HG03280 (cell line): ENCODE results near the gene TMEM229A.
"Not testable (repeated sequence)": the region's sequence is repeated elsewhere in the genome, so short reads cannot be mapped to it uniquely, and the experiment has no call there.

Experiments used
- ATAC-seq: cut with Tn5 transposase; IDR thresholded peaks from one replicate; pipeline ENCODE4 v1.9.1; 2021; ENCODE audit warnings: mild to moderate bottlenecking, moderate library complexity; ENCODE audit not compliant: unreplicated experiment

Gene TMEM229A

DNA sequence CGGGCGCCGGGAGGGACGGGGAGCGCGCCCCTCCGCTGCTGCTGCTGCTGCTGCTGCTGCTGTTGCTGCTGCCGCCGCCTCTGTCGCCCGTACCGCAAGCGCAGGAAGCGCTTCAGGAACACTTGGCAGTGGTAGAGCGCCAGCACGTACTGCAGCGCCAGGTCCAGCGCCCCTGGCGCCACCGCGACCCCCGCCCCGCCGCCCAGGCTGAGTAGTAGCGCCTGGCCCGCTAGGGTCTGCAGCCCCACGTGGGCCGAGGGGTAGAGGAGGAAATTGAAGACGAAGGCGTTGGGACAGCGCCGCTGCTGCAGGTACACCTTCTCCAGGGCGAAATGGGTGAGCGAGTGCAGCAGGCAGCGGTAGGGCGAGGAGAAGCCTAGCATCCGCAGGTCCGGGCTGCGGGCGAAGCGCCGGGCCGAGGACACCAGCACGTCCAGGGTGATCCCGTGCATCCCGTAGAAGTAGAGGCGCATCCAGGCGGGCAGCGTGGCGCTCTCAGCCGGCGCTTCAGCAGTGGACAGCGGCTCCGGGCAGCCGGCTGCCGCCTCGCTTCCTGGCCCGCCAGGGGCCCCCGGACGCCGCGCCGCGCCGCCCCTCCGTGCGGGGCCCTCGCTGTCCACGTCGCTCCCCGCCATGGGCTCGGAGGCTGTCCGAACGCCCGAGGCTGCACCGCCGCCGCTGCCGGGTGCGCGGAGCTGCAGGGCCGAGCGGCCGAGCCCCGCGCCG lies at the start of gene TMEM229A:
Gene TMEM229A, minus strand, starts transcription at position 699 of the 726 bp plus-strand sequence. Its CDS starts 64 bp downstream, at position 635.
- no peak for ATAC-seq

DNA sequence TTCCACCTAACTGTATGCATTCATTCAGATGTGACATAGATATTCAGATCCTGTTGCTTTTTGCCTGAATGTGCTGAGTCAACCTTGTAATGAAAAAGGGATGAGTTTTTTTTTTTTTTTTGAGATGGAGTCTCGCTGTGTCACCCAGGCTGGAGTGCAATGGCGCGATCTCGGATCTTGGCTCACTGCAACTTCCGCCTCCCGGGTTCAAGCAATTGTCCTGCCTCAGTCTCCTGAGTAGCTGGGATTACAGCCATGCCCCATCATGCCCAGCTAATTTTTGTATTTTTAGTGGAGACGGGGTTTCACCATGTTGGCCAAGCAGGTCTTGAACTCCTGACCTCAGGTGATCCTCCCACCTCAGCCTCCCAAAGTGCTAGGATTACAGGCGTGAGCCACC lies 49.4 kb upstream of the TMEM229A start:
- not testable (repeated sequence) for ATAC-seq

DNA sequence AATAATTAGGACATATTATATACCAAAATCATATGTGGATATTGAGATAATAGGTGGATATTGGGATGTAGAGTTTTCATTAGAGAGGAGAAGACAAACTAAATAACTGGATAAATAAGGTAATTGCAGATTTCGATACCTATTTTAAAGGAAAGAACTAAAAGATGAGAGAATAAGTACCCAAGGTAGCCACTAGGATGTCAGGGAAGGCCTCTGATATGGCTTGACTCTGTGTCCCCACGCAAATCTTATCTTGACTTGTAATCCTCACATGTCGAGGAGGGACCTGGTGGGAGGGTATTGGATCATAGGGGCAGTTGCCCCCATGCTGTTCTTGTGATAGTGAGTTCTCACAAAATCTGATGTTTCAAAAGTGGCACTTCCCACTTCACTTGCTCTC lies 44.7 kb upstream of the TMEM229A start:
- ATAC-seq: no peak

DNA sequence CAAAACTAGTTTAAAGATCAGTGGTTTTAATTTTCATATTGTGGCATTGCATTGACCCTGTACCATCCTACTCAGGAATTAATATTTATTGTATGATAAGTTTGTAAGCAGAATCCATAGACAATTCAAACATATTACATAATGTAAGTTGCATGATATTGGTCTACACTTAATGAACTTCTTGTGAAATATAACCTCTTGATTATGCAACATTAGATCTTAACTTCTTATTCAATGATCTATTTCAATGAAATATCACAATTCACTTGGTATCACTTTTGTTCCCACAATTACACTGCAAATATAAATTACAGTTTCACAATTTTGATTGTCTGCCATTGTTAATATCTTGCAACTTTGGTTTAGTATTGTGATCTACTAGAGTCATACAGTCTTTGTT lies 44.0 kb upstream of the TMEM229A start:
- no peak for ATAC-seq

DNA sequence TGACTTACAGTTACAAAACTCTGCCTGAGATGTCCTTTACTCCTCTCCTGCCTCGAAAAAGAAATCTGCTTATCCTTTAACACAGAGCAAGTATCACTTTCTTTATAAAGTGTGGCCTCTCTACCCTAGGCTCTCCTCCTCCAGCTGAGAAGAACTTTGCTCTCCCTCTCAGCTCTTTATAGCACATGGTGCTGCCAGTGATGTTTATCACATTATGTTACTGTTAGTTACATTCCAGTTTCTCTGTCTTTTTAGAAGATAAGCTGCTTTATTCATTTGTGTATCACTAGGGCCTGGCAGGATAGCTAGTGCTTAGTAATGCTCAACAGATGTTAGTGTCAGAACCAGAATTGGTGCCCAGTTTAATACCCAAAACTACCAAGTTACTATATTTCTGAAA lies 41.1 kb upstream of the TMEM229A start:
- ATAC-seq: no peak

DNA sequence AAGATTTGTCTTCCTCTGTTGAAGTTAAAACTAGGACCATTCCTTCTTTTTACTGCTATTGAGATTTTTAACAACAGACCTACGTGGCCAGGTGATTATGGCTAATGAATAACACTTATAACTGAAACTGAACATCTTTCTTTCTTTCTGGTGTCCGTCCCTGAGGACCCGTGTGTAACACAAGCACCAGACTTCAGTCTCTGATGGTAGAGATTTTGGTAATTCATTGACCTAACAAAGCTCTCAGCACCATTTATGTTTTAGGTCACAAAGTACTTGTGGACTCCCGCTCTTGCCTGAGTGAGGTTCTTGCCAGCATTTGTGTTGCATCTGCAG lies 40.4 kb upstream of the TMEM229A start:
- ATAC-seq: no peak

DNA sequence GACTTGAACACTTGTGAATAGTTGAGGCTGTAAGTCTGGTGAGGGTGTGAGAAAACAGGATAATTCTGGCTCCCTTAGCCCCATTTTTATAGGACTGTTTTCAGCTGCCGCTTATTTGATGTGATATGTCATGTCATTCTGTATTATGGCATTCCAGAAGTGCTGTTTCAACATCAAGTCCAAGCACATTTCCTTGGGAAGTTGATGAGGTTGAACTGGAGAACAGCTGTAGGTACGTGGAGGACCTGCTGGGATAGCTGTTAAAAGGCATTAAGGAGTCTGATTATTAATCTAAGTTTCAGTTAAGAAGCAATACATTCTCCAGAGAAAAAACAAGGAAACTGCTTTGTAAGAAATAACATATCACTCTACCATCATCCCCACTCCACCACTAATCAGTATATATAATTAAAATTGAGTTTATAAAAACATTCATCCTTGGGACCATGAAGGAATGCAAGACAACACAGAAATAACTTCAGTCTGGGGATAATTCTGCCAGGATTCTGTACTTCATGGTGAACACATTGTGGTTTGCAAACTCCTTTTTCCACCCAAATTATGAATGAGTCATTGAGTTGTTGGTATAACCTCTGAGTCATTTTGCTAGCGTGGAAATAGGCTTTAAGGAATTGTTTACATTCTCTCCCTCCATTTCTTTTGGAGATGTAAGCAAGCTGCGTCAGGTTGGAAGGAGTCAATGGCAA lies 39.9 kb upstream of the TMEM229A start:
- ATAC-seq: no peak

DNA sequence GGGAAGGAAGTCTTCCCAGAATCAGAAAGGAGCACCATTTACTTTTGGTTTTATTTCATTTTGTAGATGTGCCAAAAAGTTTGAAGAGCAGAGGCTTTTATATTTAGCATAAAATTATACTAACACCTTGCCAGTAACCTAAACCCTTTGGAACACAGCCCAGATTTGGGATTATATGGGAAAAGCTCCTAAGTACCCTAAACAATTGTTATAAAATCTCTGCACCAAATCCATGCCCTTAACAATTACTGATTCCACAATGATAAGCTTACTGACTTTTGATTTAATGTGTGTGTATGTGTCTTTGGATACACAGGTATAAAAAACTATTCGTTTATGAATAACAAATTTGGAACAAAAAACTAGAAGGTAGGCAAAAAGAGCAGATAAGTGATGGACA lies 39.0 kb upstream of the TMEM229A start:
- no peak for ATAC-seq

DNA sequence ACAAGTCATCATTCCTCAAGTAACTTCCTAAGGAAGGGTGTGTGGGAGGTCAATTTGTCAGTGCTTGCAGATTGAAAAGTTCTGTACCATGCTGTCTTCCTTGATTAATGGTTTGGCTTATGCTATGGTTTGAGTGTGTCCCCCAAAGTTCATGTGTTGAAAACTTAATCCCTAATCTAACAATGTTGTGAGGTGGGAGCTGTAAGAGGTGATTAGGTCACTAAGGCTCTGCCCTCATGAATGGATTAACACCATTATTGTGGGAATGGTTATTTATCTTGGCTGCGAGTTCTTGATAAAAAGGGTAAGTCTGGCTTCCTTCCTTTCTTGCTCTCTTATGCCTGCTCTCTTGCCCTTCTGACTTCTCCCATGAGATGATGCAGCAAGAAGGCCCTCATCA lies 29.3 kb upstream of the TMEM229A start:
- no peak for ATAC-seq

DNA sequence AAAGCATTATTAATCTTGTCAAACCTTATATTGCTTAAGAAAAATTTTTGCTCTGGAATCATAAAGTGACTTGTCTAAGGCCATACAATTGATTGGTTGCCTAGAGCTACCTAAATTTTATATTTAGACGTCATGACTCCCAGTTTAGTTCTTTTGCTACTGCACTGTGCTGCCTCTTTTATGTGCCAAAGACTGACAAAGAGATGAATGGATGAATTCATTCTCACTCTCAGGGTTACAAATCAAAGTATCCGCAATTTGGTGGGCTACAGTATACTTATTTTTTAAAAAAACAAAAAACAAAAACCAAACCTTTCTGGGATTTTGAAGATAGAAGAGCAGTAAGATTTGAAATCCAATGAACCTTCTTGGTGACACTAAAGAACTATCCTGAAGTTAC lies 27.7 kb upstream of the TMEM229A start:
- no peak for ATAC-seq

DNA sequence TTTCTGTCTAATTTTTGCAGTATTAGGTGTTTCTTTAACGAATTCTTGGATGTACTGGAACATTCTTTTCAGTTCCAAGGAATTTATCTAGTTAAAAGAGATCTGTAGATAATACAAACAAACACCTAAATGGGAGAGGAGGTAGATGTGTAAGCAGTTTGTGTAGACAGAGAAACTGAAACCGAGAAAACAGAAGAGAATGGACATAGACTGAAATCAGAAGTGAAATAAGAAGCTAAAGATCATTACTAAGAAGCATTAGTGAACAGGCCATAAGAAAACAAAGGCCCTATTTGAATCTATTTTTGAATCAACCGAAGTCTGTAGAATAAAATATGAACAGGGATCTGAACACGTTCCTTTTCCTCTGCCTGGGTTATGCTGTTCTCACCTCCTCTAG lies 26.5 kb upstream of the TMEM229A start:
- peak; percentile 100 for ATAC-seq

DNA sequence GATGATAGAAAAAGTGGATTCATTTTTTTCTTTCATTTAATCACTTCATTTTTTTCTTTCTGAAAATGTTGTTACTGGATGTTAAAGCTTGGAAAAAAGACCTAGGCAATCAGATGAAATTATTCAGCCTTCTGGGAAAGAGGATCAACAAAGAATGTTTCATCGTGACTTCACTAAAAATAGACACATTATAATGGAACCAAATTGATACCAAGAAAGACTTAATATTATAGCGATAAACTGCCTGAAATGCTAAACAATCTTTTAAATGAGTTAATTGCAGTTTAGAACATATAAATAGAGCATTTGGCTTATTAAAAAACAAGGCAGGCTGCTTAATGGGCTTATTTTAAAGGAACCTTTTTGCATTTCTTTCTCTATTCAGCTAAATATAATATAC lies 25.6 kb upstream of the TMEM229A start:
- no peak for ATAC-seq

DNA sequence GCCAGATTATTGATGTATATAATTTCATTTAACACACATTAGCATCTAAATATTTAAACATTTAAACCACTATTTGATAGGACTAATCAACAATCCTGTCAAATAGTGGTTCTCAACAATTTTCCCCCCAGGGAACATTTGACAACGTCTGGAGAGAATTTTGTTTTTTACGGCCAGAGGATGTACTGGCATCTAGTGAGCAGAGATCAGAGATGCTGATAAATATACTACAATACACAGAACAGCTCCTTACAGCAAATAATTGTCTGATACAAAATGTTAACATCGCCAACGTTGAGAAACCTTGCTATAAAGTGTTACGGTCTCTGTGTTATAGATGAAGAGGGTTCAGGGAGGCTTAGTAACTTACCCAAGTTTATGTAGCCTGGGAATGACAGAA lies 25.0 kb upstream of the TMEM229A start:
- no peak for ATAC-seq

DNA sequence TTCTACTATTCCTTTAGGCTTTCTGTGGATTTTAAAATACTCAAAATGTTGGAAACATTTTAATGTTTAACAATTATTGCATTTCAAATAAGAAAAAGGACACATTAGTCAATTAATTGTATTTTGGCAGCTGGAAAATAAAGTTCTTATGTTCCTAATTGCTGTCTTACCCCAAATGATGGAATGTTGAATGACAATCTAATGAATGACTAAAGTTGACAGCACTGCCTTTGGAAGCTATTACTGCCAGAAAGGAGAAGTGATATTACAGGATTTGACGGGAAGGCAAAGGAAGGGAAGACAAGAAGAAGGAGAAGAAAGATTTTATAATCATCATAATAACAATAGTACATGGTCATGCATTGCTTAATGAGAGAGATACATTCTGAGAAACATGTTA lies 23.4 kb upstream of the TMEM229A start:
- ATAC-seq: no peak

DNA sequence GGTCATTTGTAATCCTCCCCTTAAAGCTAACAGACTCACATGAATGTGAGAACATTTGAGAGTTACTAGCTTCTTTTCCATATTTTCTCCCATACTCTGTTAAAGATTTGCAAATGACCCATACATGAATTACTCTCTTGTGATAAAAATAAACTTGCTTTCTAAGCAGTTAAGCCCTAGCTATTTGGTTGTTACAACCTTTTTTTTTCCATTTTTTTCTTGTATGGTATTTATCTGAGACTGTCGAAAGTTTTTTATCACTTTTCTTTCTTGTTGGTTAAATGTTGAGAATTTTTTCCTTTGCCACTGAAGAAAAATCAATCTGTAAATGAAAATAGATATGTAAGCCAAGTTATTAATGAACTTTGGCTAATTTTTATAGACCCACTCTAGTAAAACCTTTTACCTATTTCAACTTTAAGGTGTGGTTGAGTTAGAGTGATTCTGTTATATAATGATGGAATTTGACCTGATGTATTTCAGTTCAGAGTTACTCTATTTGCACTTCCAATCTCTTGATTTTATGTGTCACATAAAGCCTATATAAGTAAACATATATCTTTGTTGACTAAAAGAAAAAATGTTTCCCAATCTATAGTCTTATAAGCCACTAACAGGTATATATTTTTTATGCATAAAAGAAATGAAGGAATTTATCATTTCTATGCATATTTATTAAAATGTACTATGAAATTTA lies 19.0 kb upstream of the TMEM229A start:
- no peak for ATAC-seq

DNA sequence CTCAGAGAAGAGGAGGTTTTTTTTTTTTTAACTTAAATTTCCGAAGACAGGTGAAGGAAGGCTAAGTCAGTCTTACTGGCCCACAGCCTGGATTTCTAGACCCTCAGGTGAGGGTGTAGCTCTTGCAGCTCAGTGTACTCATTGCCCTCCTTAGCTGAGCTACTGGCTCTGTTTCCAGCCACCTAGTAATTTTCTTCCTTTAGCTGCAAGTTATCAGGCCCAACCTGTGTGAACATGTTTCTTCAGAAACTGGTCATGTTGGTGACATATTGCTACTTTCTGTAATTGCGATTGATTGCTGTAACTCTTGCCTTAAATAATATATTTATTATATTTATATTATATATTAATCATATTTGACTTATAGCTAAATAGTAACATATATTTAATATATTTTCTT lies 10.0 kb upstream of the TMEM229A start:
- ATAC-seq: no peak

DNA sequence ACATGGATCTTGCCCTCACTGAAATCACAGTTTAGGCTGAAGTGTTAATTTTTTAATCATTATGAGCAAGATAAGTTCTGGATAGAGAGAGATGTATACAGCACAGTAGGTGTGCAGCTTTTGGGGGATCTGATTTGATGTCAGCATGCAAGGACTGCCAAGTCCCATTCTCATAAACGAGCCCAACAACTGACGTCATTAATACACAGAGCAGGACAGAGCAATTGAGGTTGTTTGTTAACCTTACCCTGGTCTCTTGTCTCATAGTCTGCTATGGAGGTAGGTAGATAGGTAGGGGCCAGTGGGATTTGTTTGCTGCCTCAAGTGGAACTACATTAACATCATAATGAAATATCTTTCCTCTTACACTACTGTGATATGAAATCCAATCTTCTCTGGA lies 8.6 kb upstream of the TMEM229A start:
- ATAC-seq: no peak

DNA sequence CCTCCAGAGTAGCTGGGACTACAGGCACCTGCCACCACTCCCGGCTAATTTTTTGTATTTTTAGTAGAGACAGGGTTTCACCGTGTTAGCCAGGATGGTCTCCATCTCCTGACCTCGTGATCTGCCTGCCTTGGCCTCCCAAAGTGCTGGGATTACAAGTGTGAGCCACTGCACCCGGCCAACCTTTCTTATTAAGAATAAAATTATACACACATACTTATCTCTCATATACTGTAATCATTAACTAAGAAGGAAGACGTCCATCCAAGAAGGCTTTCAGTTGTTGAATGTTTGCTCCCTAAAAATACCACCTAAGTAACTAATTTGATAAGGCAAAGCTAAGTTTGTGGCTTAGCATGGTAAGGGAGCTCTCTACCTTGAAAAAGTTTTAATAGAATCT lies 5.0 kb upstream of the TMEM229A start:
- not testable (repeated sequence) for ATAC-seq

DNA sequence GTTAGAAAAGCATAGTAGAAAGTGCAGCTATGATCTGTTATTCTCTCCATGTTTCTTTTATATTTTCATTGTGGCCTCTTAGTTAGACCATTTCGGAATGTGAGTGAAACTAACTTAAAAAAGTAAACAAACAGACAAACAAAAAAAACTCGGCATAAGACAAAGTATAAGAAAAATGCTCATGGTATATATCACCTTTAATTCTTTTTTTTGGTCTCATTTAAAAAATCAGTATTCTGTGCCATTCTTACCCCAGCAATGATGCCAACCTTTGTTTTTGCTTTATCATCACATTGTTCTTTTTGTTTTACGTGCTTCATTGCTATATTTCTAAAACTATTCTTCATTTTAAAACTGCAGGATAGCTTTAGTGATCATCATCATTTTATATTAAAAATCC lies 2.8 kb upstream of the TMEM229A start:
- ATAC-seq: no peak

DNA sequence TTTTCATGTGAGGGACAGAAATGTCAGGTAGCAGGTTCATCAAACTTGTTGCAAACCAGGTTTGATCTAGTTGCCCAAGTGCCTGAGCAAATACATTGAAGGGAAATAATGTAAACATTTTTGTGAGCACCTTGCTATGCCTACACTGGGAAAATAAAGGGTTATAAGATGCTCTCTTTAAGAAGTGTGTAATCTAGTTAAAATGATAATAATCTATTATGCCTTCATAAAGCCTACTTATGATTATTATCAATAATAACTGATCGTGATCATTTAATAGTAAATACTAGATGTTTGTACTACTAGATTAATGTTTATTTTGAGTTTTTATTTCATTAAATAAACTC lies 1.9 kb upstream of the TMEM229A start:
- no peak for ATAC-seq

DNA sequence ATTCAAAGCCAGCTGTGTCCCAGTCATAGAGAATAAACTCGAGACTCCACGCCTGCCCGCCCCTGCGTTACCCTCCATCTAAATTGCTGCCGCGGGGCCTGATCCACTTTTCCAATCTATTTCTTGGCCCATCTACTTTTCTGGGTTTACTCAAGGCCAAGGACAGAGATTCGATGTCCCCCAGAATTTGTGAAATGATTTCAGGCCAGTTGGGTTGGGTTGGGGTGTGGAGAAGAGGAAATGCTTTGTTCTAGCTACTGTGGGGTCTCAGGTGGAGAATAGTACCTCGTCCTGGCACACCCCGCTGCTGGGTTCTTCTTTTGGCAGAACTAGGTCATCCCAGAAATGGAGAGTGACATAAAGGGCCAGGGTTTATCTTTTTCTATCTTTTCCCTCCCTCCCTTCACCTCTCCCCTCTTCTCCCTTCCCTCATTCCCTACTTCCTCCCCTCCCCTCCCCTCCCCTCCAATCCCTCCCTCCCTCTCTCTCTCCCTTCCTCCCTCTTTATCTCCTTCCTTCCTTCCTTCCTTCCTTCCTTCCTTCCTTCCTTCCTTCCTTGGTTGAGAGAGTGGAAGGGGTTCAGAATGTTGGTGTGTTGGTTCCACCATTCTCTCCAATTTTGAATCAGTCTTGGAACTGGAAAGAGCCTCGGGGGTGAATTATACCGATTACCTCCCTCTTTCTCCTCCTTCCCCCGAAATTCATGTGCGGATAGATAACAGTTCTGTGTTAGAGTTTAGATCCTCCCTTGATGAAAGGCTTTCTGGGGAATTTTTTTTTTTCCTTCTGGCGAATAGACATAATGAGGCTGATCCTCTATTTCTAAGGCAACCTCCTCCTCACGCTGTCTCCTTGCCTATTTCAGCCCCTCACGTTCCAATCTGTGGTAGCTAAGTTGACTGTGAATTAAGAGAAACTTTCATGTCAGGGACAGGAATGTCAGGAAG lies 1.2 kb upstream of the TMEM229A start:
- no peak for ATAC-seq
